ENCODE data around the gene CNTN1.
"Not testable (repeated sequence)": the region's sequence is repeated elsewhere in the genome, so short reads cannot be mapped to it uniquely, and the experiment has no call there.

CNTN1 gene

GRCh38 chr12:40697566-40698259 is 5.5 kb downstream of the CNTN1 start:
- DNase-seq (ENCODE audit: low read depth), result peak; percentile 1

DNA sequence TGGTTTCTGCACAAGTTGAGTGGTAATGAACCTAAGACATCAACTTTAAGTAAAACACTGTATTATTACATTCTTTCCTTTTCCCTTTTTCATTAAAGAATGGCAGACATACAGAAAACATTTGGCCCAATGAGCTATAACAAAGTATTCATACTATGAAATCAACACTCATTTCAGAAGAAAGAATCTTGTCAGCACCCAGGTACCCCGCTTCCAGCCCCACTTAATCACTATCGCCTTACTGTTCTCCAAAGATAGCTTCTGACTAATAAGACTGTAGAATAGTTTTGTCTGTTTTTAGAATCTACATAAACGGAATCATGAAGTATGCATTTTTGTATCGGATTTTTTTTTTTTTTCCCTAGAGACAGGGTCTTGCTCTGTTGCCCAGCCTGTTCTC is 9.5 kb downstream of the CNTN1 start:
- DNase-seq (ENCODE audit: low read depth), result no peak

DNA sequence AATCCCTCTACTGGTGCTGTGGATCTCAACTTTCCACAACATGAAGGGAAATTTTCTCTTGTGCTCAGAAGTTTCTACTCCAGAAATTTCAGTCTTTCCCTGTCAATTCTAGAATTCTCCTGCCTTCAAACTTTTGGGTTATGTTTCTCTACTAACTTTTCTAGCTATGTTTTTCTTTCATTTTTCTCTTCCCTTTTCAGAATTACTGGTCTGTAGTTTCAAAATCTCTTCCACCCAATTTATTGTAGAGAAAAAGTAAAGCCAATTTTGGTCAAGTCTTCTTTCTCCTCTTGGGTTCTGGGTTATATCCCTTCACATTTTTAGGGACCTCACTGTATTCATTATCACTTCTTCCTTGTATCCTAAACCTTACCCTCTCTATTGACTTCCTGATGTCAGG is 18.9 kb downstream of the CNTN1 start:
- DNase-seq (ENCODE audit: low read depth), result no peak

DNA sequence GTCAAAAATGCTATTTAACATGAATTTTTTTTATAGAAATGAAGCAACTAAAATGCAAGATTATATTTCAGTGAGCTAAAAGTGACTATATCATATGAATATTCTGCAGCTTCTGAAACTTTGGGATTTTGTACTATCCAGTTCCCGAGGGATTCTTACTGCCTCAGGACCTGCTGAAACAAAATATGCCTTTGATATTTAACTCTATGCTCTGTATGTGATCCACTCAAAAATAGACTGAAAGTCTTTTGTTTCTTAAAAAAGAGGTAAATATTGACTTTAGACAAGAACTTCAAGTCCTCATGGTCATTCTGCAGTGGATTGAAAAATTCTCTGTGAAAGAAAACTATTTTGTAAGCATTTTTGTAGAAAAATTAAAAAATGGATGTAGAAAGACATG is 22.4 kb downstream of the CNTN1 start:
- no peak for DNase-seq (ENCODE audit: low read depth)

- no peak for DNase-seq (ENCODE audit: low read depth)
Measured at GRCh38 chr12:40716037-40716436, 23.8 kb downstream of the CNTN1 start.

- DNase-seq (ENCODE audit: low read depth), result no peak
Measured at GRCh38 chr12:40717576-40717975, 25.3 kb downstream of the CNTN1 start.

GRCh38 chr12:40718878-40719372 is 26.7 kb downstream of the CNTN1 start:
- DNase-seq (ENCODE audit: low read depth), result no peak

- no peak for DNase-seq (ENCODE audit: low read depth)
Measured at GRCh38 chr12:40723001-40723400, 30.8 kb downstream of the CNTN1 start.

DNA sequence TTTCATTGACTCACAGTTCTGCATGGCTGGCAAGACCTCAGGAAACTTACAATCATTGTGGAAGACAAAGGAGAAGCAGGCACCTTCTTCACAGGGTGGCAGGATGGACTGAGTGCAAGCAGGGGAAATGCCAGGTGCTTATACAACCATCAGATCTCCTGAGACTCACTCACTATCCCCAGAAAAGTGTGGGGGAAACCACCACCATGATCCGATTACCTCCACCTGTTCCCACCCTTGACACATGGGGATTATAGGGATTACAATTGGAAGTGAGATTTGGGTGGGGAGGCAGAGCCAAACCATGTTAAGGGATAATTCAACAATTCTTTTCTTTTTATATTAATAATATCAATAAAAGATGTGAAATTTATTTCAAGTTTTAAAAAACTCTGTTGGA is 34.1 kb downstream of the CNTN1 start:
- no peak for DNase-seq (ENCODE audit: low read depth)

- DNase-seq (ENCODE audit: low read depth), result no peak
Measured at GRCh38 chr12:40727774-40728483, 35.7 kb downstream of the CNTN1 start.

DNA sequence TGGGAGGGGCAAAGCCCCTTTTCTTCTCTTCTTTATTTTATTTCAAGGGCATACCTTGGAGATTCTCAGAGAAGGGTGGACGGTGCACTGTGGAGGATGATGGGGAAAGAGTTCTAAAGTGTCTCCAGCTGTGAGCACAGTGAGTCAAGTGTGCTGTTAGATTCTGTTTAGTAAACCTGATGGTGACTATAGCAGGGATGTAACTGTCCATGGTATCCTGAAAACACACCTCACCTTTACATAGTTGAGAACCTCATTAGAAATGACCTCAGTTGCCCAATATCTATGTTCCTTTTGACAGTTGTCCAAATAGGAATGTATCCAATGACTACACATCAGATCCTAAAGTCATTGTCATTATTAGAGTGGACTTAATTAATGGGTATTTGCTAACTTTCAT is 38.0 kb downstream of the CNTN1 start:
- no peak for DNase-seq (ENCODE audit: low read depth)

- no peak for DNase-seq (ENCODE audit: low read depth)
Measured at GRCh38 chr12:40733871-40734270, 41.6 kb downstream of the CNTN1 start.

DNA sequence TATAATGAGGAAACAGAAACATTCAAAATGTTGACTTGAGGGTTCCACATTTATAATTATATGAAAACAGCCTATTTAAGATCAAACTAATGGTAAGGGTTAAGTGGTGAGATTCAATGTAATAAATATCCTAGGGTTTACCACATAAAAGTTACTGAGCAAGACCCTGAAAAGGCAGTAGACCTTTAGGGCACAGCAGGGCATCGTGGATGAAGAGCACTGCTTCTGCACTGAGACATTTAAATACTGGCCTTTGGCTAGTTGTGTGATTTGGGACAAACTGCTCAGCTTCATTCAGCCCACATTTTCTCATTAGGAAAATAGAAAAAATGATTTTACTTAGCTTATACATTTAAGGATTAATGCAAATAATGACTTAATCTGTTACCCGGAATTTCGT is 42.0 kb downstream of the CNTN1 start:
- DNase-seq (ENCODE audit: low read depth), result no peak

GRCh38 chr12:40735551-40736230 is 43.5 kb downstream of the CNTN1 start:
- no peak for DNase-seq (ENCODE audit: low read depth)

DNA sequence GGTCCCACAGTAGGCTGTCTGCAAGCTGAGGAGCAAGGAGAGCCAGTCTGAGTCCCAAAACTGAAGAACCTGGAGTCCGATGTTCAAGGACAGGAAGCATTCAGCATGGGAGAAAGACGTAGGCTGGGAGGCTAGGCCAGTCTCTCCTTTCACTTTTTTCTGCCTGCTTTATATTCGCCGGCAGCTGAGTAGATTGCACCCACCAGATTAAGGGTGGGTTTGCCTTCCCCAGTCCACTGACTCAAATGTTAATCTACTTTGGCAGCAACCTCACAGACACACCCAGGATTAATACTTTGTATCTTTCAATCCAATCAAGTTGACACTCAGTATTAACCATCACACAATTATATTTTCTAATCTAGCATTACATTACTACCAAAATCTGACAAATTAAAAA is 45.2 kb downstream of the CNTN1 start:
- not testable (repeated sequence) for DNase-seq (ENCODE audit: low read depth)

DNA sequence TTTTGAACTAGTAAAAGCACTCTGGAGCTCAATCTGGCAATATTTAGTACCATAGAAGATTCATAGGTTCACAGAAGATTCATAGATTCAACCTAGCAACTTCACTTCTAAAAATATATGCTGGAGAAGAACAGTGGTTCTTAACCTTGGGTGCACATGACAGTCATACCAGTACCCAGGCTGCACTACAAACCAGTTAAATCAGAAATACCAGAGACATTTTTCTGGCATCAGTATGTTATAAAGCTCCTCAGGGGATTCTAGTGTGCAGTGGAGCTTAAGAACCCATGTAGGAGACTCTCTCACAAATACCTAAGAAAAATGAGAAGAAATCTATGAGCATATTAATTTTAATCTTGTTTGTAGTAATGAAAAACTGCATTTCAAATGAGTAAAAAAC is 46.6 kb downstream of the CNTN1 start:
- no peak for DNase-seq (ENCODE audit: low read depth)

GRCh38 chr12:40742041-40742440 is 49.8 kb downstream of the CNTN1 start:
- no peak for DNase-seq (ENCODE audit: low read depth)

DNA sequence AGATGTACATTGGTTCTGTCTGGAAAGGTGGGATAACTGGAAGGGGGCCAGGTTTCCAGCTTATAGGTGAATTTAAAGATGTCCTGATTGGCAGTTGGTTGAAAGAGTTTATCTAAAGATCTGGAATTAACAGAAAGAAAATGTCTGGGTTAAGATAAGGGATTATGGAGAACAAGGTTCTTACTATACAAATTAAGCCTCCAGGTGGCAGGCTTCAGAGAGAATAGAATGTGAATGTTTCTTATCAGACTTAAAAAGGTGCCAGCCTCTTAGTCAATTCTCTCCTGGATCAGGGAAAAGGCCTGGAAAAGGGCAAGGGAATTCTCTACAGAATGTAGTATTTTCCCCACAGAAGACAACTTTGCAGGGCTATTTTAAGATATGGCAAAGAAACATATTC is 53.1 kb downstream of the CNTN1 start:
- DNase-seq (ENCODE audit: low read depth), result no peak

GRCh38 chr12:40749863-40750262 is 57.6 kb downstream of the CNTN1 start:
- DNase-seq (ENCODE audit: low read depth), result no peak

DNA sequence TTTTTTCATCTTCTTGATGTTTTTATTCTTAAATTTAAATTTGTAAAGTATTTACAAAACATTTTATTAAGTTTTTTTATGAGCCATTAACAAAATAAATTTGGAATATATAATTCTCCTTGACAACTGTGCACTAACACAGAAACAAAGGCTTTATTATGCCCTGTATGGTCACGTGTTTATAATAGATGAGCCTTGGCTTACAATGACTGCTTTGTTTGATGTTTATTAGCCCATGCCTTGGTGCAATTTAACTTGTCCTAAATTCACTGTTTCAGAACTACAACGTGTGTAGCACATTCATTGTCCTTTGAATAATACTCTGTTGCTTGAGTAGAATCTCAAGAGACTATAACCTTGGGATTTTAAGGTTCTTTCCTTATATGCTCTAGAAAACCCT is 59.8 kb downstream of the CNTN1 start:
- no peak for DNase-seq (ENCODE audit: low read depth)

DNA sequence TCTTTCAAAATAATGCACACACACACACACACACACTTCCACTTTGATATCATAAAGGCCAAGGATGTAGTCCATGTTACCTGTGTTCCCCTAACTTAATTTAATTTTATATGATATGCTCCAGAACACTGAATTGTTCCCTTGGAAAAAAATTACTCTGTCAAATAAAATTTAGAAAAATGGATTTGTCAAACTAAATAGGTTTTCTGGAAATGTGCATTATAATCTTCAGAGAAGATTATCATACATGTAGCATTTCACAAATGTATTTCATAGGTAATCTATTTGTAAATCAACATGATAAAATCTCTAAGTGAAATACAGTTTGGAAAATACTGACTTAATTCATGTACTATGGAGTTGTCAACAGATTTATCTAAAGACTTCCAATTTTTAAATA is 68.6 kb downstream of the CNTN1 start:
- no peak for DNase-seq (ENCODE audit: low read depth)

- DNase-seq (ENCODE audit: low read depth), result no peak
Measured at GRCh38 chr12:40762072-40762471, 69.8 kb downstream of the CNTN1 start.
